ENCODE measurements around the gene TROAP. TPM values are rescaled to one million over a fixed set of nuclear protein-coding genes. Genes with fewer than 3 reads are reported as not detected.

TROAP gene
- total and polyA plus RNA-seq, 5 donors, result 0.25 to 1.7 (median 0.79) TPM; not detected in 1

- no peak for ATAC-seq
- intact Hi-C loops (cut with DNase I), result loop anchor here in 2 of 4 donors (5.0 to 10.0 kb wide), 2 partner anchors 155 to 228 kb away; no protein-coding TSS in a partner anchor
- Histone ChIP-seq H3K4me3 (ENCODE audit: low read length) (no peak overlapping the region), H3K4me1 (ENCODE audit: control insufficient read depth, insufficient read depth, low read length) (no peaks in the 10 kb centered on the region), H3K27ac (ENCODE audit: low read length) (no peak overlapping the region), H3K27me3 (ENCODE audit: control insufficient read depth, insufficient read depth) (no peaks in the 10 kb centered on the region), H3K9me3 (ENCODE audit: control insufficient read depth, low read length) (no peaks in the 10 kb centered on the region)
- no peak for DNase-seq
- WGBS, result 11% methylated on average over 3 of the region's 3 CpGs
Observed at GRCh38 chr12:49357103-49357678, 34.1 kb downstream of the TROAP start.

GRCh38 chr12:49358483-49359141 is 35.6 kb downstream of the TROAP start:
- ATAC-seq (peak; percentile 69 to 87), DNase-seq (no peak)
- WGBS, result 22% methylated on average over 7 of the region's 7 CpGs
- intact Hi-C loops (cut with DNase I), result loop anchor here in 3 of 4 donors (2.0 to 10.0 kb wide), 4 partner anchors 154 to 226 kb away; no protein-coding TSS in a partner anchor
- Histone ChIP-seq H3K4me3 (ENCODE audit: low read length) (no peak overlapping the region), H3K27ac (ENCODE audit: low read length) (no peak overlapping the region), H3K4me1 (ENCODE audit: control insufficient read depth, insufficient read depth, low read length) (no peaks in the 10 kb centered on the region), H3K9me3 (ENCODE audit: control insufficient read depth, low read length) (no peaks in the 10 kb centered on the region), H3K27me3 (ENCODE audit: control insufficient read depth, insufficient read depth) (no peaks in the 10 kb centered on the region)

- Histone ChIP-seq H3K4me1 (ENCODE audit: control insufficient read depth, insufficient read depth, low read length) (no peaks in the 10 kb centered on the region), H3K4me3 (ENCODE audit: low read length) (no peak overlapping the region), H3K27me3 (ENCODE audit: control insufficient read depth, insufficient read depth) (no peaks in the 10 kb centered on the region), H3K9me3 (ENCODE audit: control insufficient read depth, low read length) (no peaks in the 10 kb centered on the region), H3K27ac (ENCODE audit: low read length) (no peak overlapping the region)
- DNase-seq (no peak), ATAC-seq (no peak)
- 82% methylated on average over 7 of the region's 7 CpGs for WGBS
- intact Hi-C loops (cut with DNase I), result loop anchor here (2.0 to 10.0 kb wide), 4 partner anchors 153 to 225 kb away; no protein-coding TSS in a partner anchor
Observed at GRCh38 chr12:49359671-49360070, 36.6 kb downstream of the TROAP start.

- H3K4me3 ChIP-seq (ENCODE audit: low read length), result no peak overlapping the region
- H3K9me3 ChIP-seq (ENCODE audit: control insufficient read depth, low read length), result no peaks in the 10 kb centered on the region
- intact Hi-C loops (cut with DNase I), result no loop called here
- ATAC-seq (no peak), DNase-seq (no peak)
- no peak overlapping the region for H3K27ac ChIP-seq (ENCODE audit: low read length)
- H3K4me1 ChIP-seq (ENCODE audit: control insufficient read depth, insufficient read depth, low read length), result no peaks in the 10 kb centered on the region
- 100% methylated on average over 1 of the region's 1 CpG for WGBS
- no peaks in the 10 kb centered on the region for H3K27me3 ChIP-seq (ENCODE audit: control insufficient read depth, insufficient read depth)
Observed at GRCh38 chr12:49362077-49362476, 39.0 kb downstream of the TROAP start.

- ATAC-seq (no peak), DNase-seq (no peak)
- Histone ChIP-seq H3K4me1 (ENCODE audit: control insufficient read depth, insufficient read depth, low read length) (no peaks in the 10 kb centered on the region), H3K27me3 (ENCODE audit: control insufficient read depth, insufficient read depth) (no peaks in the 10 kb centered on the region), H3K9me3 (ENCODE audit: control insufficient read depth, low read length) (no peaks in the 10 kb centered on the region), H3K27ac (ENCODE audit: low read length) (no peak overlapping the region), H3K4me3 (ENCODE audit: low read length) (no peak overlapping the region)
- intact Hi-C loops (cut with DNase I), result no loop called here
- 95% methylated on average over 1 of the region's 1 CpG for WGBS
Observed at GRCh38 chr12:49364989-49365388, 41.9 kb downstream of the TROAP start.

GRCh38 chr12:49365542-49365941 is 42.5 kb downstream of the TROAP start:
- ATAC-seq (no peak), DNase-seq (no peak)
- intact Hi-C loops (cut with DNase I), result no loop called here
- 85% methylated on average over 5 of the region's 5 CpGs for WGBS
- Histone ChIP-seq H3K27ac (ENCODE audit: low read length) (no peak overlapping the region), H3K9me3 (ENCODE audit: control insufficient read depth, low read length) (no peaks in the 10 kb centered on the region), H3K27me3 (ENCODE audit: control insufficient read depth, insufficient read depth) (no peaks in the 10 kb centered on the region), H3K4me3 (ENCODE audit: low read length) (no peak overlapping the region), H3K4me1 (ENCODE audit: control insufficient read depth, insufficient read depth, low read length) (no peaks in the 10 kb centered on the region)

- ATAC-seq (no peak), DNase-seq (no peak)
- Histone ChIP-seq H3K27me3 (ENCODE audit: control insufficient read depth, insufficient read depth) (no peaks in the 10 kb centered on the region), H3K27ac (ENCODE audit: low read length) (peak overlapping the region; percentile 91), H3K4me3 (ENCODE audit: low read length) (peak overlapping the region; percentile 62), H3K4me1 (ENCODE audit: control insufficient read depth, insufficient read depth, low read length) (no peaks in the 10 kb centered on the region), H3K9me3 (ENCODE audit: control insufficient read depth, low read length) (no peaks in the 10 kb centered on the region)
- WGBS, result 12% methylated on average over 38 of the region's 38 CpGs
- intact Hi-C loops (cut with DNase I), result no loop called here
Observed at GRCh38 chr12:49366096-49366651, 43.1 kb downstream of the TROAP start.

GRCh38 chr12:49366652-49367380 is 43.8 kb downstream of the TROAP start:
- ATAC-seq (peak; percentile 96 to 98), DNase-seq (peak; percentile 90 to 96 (median 95))
- Histone ChIP-seq H3K27ac (ENCODE audit: low read length) (peak overlapping the region; percentile 91), H3K27me3 (ENCODE audit: control insufficient read depth, insufficient read depth) (no peaks in the 10 kb centered on the region), H3K4me1 (ENCODE audit: control insufficient read depth, insufficient read depth, low read length) (no peaks in the 10 kb centered on the region), H3K9me3 (ENCODE audit: control insufficient read depth, low read length) (no peaks in the 10 kb centered on the region), H3K4me3 (ENCODE audit: low read length) (peak overlapping the region; percentile 62)
- intact Hi-C loops (cut with DNase I), result no loop called here
- whole genome bisulfite sequencing, result under 1% methylated on average over 97 of the region's 97 CpGs

GRCh38 chr12:49367381-49368239 is 44.6 kb downstream of the TROAP start, which contains the start of gene SPATS2:
Gene SPATS2, plus strand, starts transcription at chr12:49367462. Its CDS starts 93,551 bp downstream, at chr12:49461013.
- Histone ChIP-seq H3K4me1 (ENCODE audit: control insufficient read depth, insufficient read depth, low read length) (no peaks in the 10 kb centered on the region), H3K9me3 (ENCODE audit: control insufficient read depth, low read length) (no peaks in the 10 kb centered on the region), H3K4me3 (ENCODE audit: low read length) (peak within 1 kb of the TSS; percentile 62), H3K27ac (ENCODE audit: low read length) (peak within 1 kb of the TSS; percentile 91), H3K27me3 (ENCODE audit: control insufficient read depth, insufficient read depth) (no peaks in the 10 kb centered on the region)
- under 1% methylated on average over 52 of the region's 52 CpGs for WGBS
- intact Hi-C loops (cut with DNase I), result no loop called here
- ATAC-seq (peak; percentile 7 to 25), DNase-seq (peak; percentile 97 to 99 (median 98))

GRCh38 chr12:49368240-49368600 is 45.2 kb downstream of the TROAP start:
- Histone ChIP-seq H3K4me1 (ENCODE audit: control insufficient read depth, insufficient read depth, low read length) (no peaks in the 10 kb centered on the region), H3K9me3 (ENCODE audit: control insufficient read depth, low read length) (no peaks in the 10 kb centered on the region), H3K27me3 (ENCODE audit: control insufficient read depth, insufficient read depth) (no peaks in the 10 kb centered on the region), H3K27ac (ENCODE audit: low read length) (no peak overlapping the region), H3K4me3 (ENCODE audit: low read length) (peak overlapping the region; percentile 62)
- intact Hi-C loops (cut with DNase I), result no loop called here
- ATAC-seq (no peak), DNase-seq (no peak)
- 11% methylated on average over 3 of the region's 3 CpGs for WGBS
